HG03175 (cell line): Measurements from ENCODE around the gene EHF.
"Not testable (repeated sequence)": the region's sequence is repeated elsewhere in the genome, so short reads cannot be mapped to it uniquely, and the experiment has no call there.

ENCODE experiments used
- ATAC-seq: cut with Tn5 transposase; IDR thresholded peaks from one replicate; pipeline ENCODE4 v1.9.1; 2021; ENCODE audit warnings: mild to moderate bottlenecking, moderate library complexity; ENCODE audit not compliant: unreplicated experiment

The EHF gene

DNA sequence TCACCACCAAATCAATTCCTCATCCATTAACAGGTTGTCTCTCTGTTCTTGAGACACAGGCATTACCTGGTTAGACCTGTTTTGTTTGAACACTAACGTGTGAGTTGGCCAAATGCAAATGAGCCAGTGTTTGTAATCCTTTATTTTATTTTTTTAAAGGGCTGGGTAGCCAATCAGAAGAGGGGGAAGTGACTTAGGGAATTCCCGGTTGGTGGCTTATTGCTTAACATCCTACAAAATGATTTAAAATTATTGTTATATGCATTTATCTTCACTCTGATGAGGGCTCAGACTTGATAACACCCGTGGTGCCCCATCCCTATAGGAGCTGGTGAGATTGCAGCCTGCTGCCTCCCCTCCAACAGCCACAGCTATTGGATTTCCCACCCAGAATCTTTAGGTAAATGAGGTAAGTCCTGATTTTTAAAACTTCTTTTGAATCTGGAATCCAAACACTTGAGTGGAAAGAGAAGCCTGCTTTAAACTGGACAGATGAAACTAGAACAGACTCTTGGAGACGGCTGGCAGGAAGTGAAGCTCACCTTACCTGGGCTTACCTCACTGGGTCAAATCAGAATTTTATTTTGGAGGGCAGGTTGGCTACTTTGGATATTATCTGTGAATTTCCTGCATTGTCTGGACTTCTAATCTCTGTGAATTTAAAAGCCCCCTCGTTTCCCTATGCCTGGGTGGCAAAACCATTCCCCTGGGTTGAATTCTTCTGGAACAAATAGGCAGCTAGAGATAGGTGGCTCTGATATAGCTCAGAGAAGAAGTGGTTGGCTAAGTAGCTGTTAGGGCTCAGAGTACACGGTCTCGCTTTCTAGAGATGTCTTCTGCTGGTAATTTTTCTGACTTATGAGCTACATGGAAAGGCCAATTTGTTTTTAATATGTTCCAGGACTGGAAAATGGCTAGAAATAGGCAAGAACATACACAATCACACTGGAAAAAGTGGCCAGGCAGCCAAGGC is at the start of gene EHF:
Gene EHF (plus strand): TSS at position 274 of the 973 bp plus-strand sequence. CDS start 21,538 bp downstream, outside the sequence.
- ATAC-seq = no peak

DNA sequence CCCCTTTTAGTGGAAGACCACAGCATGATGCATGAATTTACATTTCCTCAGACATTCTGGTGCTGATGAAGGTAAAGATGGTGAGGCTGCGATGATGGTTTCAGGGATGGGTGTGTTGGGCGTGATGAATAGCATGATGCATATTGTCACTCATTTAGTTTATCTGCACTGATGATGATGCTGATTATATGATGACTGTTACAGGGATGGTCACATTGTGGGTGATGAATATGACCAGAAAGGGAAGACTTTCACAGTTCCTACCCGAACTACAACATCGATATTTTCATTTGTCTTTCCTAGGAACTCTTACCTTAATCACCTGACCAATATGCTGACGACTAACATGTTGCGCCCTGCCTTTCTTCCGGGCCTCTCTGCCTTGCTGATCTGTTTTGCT is 47.4 kb upstream of the EHF start:
- ATAC-seq = no peak

DNA sequence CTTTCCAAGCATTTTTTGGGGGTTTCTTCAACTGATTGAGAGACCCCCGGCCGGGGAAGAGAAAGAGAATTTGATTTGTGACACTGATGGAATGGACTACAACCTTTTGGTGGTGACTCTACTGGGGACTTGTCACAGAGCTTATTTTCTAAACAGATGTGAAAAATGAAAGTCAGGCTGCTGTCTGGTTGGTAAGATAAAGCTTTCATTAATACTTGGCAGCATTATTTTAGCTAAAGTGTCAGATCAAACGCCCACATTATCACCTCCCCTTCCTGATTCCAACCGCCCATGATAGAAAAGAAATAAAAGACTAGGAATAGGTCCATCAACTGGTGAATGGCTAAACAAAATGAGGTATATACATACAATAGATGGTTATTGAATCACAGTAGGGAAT is 45.6 kb upstream of the EHF start:
- ATAC-seq = no peak

DNA sequence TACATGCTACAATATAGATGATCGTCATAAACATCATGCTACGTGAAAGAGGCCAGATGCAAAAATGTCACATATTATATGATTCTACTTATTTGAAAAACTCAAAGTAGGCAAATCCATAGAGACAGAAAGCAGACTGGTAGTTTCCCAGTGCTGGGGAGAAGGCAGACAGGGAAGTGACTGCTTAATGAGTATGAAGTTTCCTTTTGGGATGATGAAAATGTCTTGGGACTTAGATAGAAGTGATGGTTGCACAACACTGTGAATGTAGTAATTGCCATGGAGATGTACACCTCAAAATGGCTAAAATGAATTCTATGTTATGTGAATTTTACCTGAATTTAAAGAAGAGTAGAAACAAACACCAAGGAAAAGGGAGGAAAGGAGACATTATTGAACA is 45.2 kb upstream of the EHF start:
- no peak for ATAC-seq

DNA sequence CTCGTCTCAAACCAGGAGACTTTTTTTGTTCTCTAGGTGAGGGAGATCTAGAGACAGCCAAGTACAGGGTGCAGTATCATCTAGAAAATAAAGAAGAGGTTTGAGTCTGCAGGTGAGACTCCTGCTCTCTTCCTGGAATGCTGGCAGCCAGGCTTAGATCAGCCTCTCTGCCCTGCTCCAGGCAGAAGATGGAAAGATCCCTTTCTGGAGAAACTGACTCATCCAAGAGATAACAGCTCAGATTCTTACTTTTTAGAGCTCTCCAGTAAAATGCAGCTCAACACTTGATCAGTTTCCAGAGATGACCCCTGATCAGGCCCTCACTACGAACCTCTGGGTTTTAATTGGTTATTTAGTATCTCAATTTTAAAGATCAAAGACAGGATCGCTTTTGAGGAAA is 44.6 kb upstream of the EHF start:
- ATAC-seq = no peak

DNA sequence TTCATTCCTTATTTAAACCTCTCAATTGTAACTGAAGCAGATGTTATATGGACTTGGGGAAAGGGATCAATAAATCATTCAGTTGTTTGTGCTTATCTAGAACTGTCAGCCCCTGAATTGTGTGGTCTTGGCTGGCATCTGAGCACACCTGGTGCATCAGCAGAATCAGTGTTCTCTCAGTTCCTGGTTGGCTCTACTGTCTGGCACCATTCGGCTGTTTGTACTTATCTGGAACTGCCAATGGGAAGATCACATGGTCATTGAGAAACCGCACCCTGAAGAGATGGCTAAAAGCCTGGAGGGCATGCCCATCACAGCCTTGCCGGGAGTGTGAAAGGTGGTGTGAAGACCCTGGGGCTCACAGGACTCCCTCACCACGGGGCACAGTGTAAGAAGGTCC is 37.1 kb upstream of the EHF start:
- no peak for ATAC-seq

DNA sequence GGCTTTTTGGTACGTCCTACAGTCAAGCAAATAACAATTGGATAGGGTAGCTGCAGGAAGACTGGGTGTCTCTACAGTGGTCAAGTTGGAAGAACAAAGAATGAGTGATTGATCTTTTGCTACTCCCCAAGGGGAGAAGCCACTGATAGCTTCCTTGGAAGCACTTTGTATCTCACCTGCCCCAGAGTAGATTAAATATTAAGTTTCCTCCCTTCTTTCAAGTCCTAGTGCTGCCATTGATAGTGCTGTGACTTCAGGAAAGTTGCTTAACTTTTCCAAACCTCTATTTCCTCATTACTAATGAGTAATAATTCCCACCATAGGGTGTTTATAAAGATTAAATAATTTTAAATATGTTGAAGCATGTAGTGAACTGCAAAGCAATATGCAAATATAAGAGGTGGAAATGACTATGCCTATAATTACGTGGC is 35.6 kb upstream of the EHF start:
- ATAC-seq = peak; percentile 38

DNA sequence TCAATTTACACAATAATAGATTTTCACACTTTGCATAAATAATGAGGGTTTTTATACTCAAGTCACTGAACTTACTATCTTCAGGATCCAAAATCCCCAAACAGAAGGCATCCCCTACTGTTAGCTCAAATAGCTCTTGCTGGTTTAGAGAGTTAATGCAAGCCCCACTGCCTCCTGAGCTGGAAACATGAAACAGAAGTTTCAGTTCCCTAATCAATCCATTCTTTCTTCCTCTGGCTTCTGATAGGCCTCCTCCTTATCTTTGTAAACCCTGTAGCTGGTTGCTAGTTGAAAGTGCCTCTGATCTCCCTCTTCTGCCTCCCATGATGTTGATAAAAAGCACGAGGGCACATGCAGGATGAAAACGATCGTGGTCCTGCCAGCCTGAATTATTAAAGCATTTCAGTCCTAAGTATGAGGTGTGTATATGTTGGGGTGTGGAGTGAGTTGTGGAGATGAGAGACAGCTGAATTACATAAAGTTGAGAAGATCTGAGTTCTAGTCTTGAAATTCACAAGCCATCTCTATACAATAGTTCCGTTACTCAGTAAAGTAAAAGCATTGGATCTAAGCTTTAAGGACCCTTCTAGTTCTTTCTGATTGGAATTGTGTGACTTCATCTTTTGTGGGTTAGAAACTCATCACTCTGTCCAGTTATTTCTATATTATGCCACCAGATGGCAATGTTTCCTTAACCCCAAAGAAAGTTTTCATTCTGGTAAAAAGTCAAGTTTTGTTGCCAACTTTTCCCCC is 35.0 kb upstream of the EHF start:
- ATAC-seq = peak; percentile 76

DNA sequence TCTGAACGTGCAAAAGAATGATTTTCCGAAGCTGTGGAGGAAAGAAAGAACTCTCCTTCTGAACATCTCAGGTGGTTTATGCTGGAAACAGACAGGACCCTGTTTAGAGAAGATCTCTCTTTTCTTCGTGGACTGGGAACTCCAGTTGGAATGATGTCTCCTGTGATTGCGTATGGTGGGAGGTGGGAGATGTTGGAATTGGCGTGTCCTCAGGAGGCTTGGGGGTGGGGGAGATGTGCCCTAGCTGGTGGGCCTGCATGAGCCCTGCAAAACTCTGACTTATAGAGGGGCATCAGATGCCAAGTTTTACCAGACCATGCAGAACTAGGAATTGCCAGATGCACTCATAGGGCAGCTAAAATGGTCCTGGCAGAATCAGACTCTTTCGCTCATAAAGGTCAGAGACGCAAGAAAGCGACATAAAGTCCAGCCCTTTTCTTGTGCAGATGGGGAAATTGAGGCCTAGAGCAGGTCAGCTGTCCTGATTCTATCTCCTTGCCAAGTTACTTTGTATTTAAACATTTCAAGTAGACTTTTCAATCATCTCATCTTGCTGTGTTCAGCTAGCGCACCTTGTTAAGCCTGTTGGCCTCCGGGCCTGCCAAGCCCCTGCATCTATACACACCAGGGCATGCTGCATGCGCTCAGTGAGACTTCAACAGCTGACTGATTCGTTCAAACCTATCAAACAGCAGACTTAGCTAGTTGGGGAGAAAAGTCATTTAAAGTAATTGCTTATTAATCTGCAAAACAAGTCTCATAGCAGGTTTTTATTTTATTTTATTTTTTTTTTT is 34.2 kb upstream of the EHF start:
- ATAC-seq = no peak

DNA sequence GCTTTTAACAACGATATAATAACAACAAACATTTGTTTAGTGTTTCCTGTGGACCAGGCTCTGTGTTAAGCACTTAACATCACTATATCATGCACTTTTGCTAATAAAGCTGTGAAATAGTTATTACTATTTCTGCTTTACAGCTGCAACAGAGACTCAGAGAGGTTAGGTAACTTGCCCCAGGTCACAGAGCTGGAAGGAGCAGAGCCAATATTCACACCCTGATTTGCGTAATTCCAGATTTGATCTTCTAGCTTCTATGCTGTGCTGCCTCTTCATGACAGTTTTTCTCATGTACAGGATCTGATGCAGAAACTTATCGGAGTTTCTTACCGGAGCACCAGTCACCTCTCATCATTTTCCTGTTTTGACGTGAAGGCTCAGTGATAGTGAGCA is 33.6 kb upstream of the EHF start:
- no peak for ATAC-seq

DNA sequence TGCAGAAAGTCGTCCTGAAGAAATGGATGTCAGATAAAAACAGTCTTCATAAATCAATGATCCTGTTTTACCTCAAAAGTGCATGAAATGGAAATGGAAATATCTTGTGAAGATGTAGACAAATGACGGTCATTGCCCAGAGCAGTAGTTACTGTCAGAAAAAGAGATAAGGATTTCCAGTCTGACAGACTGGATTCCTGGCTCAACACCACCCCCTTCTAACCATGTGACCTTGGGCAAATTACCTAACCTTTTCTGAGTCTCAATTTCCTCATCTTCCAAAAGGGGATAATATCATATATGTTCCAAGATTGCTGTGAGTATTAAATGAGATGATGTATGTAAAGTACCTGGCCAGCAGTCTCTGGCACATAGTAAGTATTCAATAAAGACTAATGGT is 32.9 kb upstream of the EHF start:
- no peak for ATAC-seq

DNA sequence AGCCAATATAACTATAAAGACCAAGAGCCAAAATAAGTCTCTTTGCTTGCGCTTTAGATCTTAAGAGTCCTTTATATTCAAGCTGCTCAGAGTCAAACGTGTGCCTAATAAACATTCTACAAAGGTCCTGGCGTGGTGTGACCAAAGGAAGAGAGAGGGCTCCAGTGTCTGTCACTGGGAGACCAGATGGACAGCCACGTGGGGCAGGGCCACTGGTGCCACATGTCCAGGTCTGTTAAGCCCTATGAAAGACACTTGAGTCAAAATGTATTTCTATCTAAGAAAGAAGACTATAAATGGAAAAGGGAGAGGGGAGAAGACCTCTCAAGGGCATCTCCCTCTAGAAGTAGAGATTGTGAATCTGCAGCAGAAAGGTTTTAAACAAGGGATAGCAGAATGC is 32.2 kb upstream of the EHF start:
- no peak for ATAC-seq

DNA sequence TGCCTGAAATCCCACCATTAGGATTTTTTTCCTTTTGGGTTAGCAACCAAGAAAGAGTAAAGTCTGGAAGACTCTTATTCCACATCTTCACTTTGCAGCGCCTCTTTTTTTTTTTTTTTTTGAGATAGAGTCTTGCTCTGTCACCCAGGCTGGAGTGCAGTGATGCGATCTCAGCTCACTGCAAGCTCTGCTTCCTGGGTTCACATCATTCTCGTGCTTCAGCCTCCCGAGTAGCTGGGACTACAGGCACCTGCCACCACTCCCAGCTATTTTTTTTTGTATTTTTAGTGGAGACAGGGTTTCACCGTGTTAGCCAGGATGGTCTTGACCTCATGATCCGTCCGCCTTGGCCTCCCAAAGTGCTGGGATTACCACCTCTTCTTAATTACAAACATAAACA is 31.7 kb upstream of the EHF start:
- not testable (repeated sequence) for ATAC-seq

DNA sequence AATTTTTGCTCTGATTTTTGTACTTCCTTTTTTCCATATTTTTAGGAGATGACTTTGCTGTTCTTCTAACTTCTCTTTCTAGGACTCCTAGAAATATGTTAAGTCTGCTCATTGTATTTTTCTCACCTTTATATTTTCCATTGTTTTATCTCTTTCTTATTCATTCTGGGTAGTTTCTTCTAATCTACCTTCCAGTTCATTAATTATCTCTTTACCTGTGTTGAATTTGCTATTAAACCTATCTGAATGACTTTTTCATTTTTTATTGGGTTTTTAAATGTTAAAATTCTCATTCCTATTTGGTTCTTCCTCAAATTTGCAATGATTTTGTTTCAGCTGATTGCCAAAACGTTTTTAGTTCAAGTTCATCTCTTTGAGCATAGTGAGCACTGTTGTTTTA is 27.8 kb upstream of the EHF start:
- no peak for ATAC-seq

DNA sequence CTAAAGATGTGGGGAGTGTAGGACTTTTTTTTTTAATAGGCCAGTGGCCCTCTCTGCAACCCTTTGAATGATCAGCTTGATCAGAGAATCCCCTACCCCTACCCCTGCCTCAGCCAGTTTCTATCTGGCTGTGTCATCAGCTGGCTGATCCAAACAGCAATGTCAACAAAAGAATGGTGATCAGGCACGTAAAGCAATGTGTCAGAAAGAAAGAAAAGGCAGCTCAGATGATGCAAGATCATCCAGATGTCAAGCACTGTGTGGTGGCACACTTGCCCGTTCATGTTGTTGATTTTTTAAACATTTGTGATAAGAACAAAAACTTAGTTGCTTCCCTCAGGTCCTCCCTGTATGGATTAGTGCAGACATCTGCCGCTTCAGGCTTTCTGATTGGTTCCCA is 26.3 kb upstream of the EHF start:
- ATAC-seq = no peak

DNA sequence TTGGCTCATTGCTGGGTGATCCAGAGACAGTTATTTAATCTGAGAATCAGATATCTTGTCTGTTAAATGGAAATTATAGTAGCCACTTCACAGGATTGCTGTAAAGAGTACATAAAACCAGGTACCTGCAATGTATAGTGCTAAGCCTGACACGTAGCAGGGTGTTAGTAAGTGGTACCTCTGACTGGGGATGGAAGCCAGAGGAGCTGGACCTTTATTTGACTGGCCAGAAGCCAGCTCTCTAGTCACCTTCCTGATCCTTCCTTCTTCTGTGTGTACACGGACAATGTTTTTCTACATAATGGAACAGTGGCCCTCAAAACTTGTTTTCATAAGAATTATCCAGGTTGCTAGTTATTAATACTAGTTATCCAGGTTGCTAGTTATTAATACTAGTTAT is 25.5 kb upstream of the EHF start:
- ATAC-seq = no peak

DNA sequence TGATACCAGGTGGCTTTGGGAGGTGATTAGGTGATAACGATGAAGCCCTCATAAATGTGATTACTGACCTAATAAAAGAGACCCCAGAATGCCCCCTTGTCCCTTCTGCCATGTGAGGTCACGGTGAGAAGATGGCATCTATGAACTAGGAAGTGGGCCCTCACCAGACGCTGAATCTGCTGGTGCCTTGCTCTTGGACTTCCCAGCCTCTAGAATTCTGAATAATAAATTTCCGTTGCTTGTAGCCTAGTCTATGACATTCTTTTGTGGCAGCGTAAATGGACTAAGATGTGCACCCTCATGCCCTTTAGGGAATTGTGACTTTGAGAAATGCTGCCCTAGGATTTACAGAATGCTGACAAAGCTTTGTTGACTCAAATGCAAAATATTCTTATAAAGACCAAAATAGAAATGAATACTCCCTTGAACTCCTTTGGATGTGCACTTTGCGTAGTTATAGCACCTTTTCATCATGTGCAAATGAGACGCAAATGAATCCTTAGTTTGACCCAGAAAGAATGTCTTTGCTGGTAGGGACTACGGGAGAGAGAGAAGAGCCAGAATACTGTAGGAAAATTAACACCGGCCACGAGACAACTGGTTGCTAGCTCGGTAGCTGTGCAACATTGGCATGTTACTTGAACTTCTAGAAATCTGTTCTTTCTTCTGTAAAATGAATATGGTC is 24.8 kb upstream of the EHF start:
- no peak for ATAC-seq

DNA sequence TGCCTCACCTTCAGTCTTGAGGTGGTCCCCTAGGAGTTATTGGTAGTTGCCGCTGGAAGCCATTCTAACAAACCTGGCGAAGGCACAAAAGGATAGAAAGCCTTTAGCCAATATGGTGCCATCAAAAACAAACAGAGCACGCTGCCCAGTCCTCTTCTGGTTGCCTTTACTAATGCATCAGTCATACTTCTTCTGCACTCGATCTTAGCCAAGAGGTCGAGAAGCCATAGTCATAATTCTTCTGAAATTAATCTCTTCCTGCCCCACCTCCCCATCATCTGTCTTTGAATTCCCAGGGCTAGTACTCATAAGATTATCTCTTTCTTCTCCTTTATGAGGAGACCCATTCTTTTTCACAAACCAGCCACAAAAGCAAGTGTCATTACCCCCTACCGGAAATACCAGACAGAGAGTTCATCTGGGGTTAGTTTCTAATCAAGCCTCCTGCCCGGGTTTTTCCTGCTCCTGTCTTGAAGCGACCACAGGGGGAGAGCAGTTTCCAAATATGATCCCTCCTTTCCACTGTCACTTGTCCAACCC is 21.4 kb upstream of the EHF start:
- no peak for ATAC-seq

DNA sequence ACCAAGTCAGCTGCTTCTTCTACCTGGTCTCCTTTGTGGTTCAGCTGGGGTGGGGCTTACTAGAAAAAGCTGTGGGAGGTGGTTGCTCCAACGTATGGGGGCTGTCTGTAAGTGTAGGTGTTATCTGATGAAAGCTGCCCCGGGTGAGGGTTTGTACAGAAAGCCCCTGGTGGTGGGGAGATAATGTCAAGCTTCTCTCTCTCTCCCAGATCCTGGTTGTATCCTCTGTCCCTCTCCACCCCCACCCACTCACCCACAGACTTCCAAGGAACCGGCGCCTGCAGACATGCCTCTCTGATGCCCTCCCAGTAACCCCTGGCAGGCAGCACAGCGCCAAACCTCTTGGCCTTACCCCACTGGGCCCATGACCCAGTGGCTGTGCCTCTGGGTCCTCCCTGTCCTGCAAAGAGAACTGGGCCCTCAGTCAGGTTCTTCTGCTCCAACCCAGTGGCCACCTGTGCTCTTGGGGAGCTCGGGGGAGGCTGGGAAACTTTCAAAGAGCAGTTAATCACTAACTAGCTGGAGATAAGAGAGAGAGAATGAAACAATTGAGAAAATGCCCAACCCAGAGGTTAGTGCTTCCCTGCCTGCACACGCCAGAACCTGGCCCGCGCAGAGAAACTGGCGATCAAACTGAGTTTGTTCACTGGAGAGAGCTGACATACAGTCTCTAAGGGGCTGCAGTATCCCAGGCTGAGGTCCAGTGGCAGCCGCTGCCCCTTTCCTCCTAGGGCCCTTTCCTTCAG is 20.4 kb upstream of the EHF start:
- ATAC-seq = no peak

DNA sequence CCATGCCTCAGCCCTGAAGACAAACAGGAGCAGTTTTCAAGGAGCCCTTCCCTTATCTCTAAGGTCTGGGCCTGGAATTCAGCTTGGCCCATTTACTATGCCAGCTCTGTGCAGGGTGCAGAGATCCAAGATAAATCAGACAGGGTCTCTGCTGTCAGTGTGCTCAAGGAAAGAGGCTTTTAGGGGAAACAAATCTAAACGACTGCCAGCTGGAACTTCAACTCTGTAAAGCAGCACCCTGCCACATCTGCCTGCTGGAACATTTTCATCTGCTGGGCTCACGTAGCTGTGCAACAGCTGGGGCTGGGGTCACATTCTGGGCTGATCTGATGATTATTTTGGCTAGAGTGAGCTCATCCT is 19.8 kb upstream of the EHF start:
- no peak for ATAC-seq
